Osteocyte (in vitro differentiated cells): Measurements from ENCODE around the gene RAD18. TPM values are rescaled to one million over a fixed set of nuclear protein-coding genes. Genes with fewer than 3 reads are reported as not detected.

Experiments used
- DNase-seq: peaks from one replicate; pipeline ENCODE4 v3.0.0; 2021; ENCODE audit warnings: mixed read lengths; ENCODE audit not compliant: unreplicated experiment; ENCODE audit errors: extremely low spot score
- H3K27ac Mint-ChIP-seq: one replicate; pipeline ENCODE4 v1.8.0; 2021; ENCODE audit warnings: mild to moderate bottlenecking, mixed read lengths; ENCODE audit not compliant: unreplicated experiment
- H3K27me3 Mint-ChIP-seq: one replicate; pipeline ENCODE4 v1.8.0; 2021; ENCODE audit warnings: mixed read lengths; ENCODE audit not compliant: unreplicated experiment
- H3K36me3 Mint-ChIP-seq: one replicate; pipeline ENCODE4 v1.8.0; 2021; ENCODE audit warnings: mixed read lengths; ENCODE audit not compliant: unreplicated experiment
- H3K4me1 Mint-ChIP-seq: one replicate; pipeline ENCODE4 v1.8.0; 2021; ENCODE audit warnings: mixed read lengths; ENCODE audit not compliant: unreplicated experiment
- H3K4me3 Mint-ChIP-seq: one replicate; pipeline ENCODE4 v1.8.0; 2021; ENCODE audit warnings: mild to moderate bottlenecking, moderate library complexity, mixed read lengths; ENCODE audit not compliant: unreplicated experiment
- H3K9me3 Mint-ChIP-seq: one replicate; pipeline ENCODE4 v1.8.0; 2021; ENCODE audit warnings: mixed read lengths; ENCODE audit not compliant: unreplicated experiment
- total RNA-seq: library from RNA; stranded (reverse); gene quantifications from 2 replicates; pipeline ENCODE4 v1.2.1, GENCODE V29; 2021
- TF ChIP-seq, protein P1 (sequence below): fragments of 200-600 bp; sonication (generic); IDR thresholded peaks from 2 replicates; pipeline ENCODE4 v1.5.0; 2021; ENCODE audit warnings: antibody characterized with exemption, mild to moderate bottlenecking, moderate library complexity

The RAD18 gene
- total RNA-seq, 1 donor from 2014 or later = 18.6 TPM

- DNase-seq = no peak
- Mint-ChIP-seq H3K4me3 (no peak overlapping the region), H3K36me3 (no peaks in the 10 kb centered on the region), H3K27ac (no peak overlapping the region), H3K9me3 (no peaks in the 10 kb centered on the region), H3K27me3 (no peaks in the 10 kb centered on the region), H3K4me1 (peaks cover 31% of the 10 kb centered on the region)
- TF ChIP-seq, protein P1, sequence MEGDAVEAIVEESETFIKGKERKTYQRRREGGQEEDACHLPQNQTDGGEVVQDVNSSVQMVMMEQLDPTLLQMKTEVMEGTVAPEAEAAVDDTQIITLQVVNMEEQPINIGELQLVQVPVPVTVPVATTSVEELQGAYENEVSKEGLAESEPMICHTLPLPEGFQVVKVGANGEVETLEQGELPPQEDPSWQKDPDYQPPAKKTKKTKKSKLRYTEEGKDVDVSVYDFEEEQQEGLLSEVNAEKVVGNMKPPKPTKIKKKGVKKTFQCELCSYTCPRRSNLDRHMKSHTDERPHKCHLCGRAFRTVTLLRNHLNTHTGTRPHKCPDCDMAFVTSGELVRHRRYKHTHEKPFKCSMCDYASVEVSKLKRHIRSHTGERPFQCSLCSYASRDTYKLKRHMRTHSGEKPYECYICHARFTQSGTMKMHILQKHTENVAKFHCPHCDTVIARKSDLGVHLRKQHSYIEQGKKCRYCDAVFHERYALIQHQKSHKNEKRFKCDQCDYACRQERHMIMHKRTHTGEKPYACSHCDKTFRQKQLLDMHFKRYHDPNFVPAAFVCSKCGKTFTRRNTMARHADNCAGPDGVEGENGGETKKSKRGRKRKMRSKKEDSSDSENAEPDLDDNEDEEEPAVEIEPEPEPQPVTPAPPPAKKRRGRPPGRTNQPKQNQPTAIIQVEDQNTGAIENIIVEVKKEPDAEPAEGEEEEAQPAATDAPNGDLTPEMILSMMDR = no peak
Measured at GRCh38 chr3:8846176-8846575, 117.1 kb downstream of the RAD18 start.

GRCh38 chr3:8845641-8846040 is 117.6 kb downstream of the RAD18 start:
- H3K4me3 Mint-ChIP-seq = no peak overlapping the region
- no peak for DNase-seq
- TF ChIP-seq, protein P1 = no peak
- no peaks in the 10 kb centered on the region for H3K36me3 Mint-ChIP-seq
- no peaks in the 10 kb centered on the region for H3K9me3 Mint-ChIP-seq
- no peak overlapping the region for H3K27ac Mint-ChIP-seq
- H3K27me3 Mint-ChIP-seq = no peaks in the 10 kb centered on the region
- H3K4me1 Mint-ChIP-seq = peaks cover 30% of the 10 kb centered on the region

- Mint-ChIP-seq H3K36me3 (no peaks in the 10 kb centered on the region), H3K4me3 (no peak overlapping the region), H3K9me3 (no peaks in the 10 kb centered on the region), H3K4me1 (peaks cover 15% of the 10 kb centered on the region), H3K27ac (no peak overlapping the region), H3K27me3 (no peaks in the 10 kb centered on the region)
- no peak for DNase-seq
- TF ChIP-seq, protein P1 = no peak
Measured at GRCh38 chr3:8843347-8843746, 119.9 kb downstream of the RAD18 start.

- Mint-ChIP-seq H3K4me3 (no peak overlapping the region), H3K4me1 (peaks cover 15% of the 10 kb centered on the region), H3K9me3 (no peaks in the 10 kb centered on the region), H3K36me3 (no peaks in the 10 kb centered on the region), H3K27me3 (no peaks in the 10 kb centered on the region), H3K27ac (no peak overlapping the region)
- DNase-seq = no peak
- TF ChIP-seq, protein P1 = no peak
Measured at GRCh38 chr3:8842293-8842692, 121.0 kb downstream of the RAD18 start.

GRCh38 chr3:8841472-8841871 is 121.8 kb downstream of the RAD18 start:
- Mint-ChIP-seq H3K4me3 (no peak overlapping the region), H3K9me3 (no peaks in the 10 kb centered on the region), H3K36me3 (no peaks in the 10 kb centered on the region), H3K27ac (no peak overlapping the region), H3K4me1 (peaks cover 15% of the 10 kb centered on the region), H3K27me3 (no peaks in the 10 kb centered on the region)
- no peak for DNase-seq
- TF ChIP-seq, protein P1 = no peak
